KMS-11 (cell line): ENCODE measurements around the gene ZBTB24.
A peak's percentile ranks its signal among the peaks of the same experiment; 100 is the strongest.

Source experiments
- H2AFZ ChIP-seq: fragments of 200-600 bp; sonication (generic); 2 replicates; pipeline ENCODE4 v1.6.1; 2016; ENCODE audit warnings: antibody characterized with exemption, mixed run types, low read depth
- H3K27ac ChIP-seq: fragments of 200-600 bp; sonication (generic); 2 replicates; pipeline ENCODE4 v1.6.1; 2016; ENCODE audit warnings: mild to moderate bottlenecking, mixed run types
- H3K27me3 ChIP-seq: fragments of 200-600 bp; sonication (generic); 2 replicates; pipeline ENCODE4 v1.6.1; 2017; ENCODE audit warnings: mild to moderate bottlenecking, low read depth, mixed run types, moderate library complexity; ENCODE audit not compliant: insufficient read depth
- H3K36me3 ChIP-seq: fragments of 200-600 bp; sonication (generic); 2 replicates; pipeline ENCODE4 v1.6.1; 2017; ENCODE audit warnings: mild to moderate bottlenecking, mixed run types; ENCODE audit not compliant: insufficient read depth
- H3K4me1 ChIP-seq: fragments of 200-600 bp; sonication (generic); 2 replicates; pipeline ENCODE4 v1.6.1; 2016; ENCODE audit warnings: mild to moderate bottlenecking, low read depth, mixed run types; ENCODE audit not compliant: poor library complexity, severe bottlenecking
- H3K4me2 ChIP-seq: fragments of 200-600 bp; sonication (generic); 2 replicates; pipeline ENCODE4 v1.7.0; 2016; ENCODE audit warnings: mild to moderate bottlenecking, mixed run types
- H3K4me3 ChIP-seq: fragments of 200-600 bp; sonication (generic); IDR thresholded peaks from 2 replicates; pipeline ENCODE4 v1.6.1; 2017; ENCODE audit warnings: low read depth, low read length, mixed read lengths; ENCODE audit not compliant: insufficient read depth
- H3K79me2 ChIP-seq: fragments of 200-600 bp; sonication (generic); 2 replicates; pipeline ENCODE4 v1.6.1; 2016; ENCODE audit warnings: low read depth, mixed run types; ENCODE audit not compliant: insufficient read depth
- H3K9ac ChIP-seq: fragments of 200-600 bp; sonication (generic); 2 replicates; pipeline ENCODE4 v1.6.1; 2016; ENCODE audit warnings: mild to moderate bottlenecking, mixed run types
- H4K20me1 ChIP-seq: fragments of 200-600 bp; sonication (generic); 2 replicates; pipeline ENCODE4 v1.6.1; 2016; ENCODE audit warnings: mild to moderate bottlenecking, mixed run types; ENCODE audit not compliant: insufficient read depth
- TF ChIP-seq, protein P1 (sequence below): fragments of 200-600 bp; sonication (generic); conservative IDR thresholded peaks from 2 replicates; pipeline ENCODE4 v1.6.1; 2017; ENCODE audit warnings: low read depth, mild to moderate bottlenecking, antibody characterized with exemption, low read length, moderate library complexity, mixed read lengths

ZBTB24 gene

DNA sequence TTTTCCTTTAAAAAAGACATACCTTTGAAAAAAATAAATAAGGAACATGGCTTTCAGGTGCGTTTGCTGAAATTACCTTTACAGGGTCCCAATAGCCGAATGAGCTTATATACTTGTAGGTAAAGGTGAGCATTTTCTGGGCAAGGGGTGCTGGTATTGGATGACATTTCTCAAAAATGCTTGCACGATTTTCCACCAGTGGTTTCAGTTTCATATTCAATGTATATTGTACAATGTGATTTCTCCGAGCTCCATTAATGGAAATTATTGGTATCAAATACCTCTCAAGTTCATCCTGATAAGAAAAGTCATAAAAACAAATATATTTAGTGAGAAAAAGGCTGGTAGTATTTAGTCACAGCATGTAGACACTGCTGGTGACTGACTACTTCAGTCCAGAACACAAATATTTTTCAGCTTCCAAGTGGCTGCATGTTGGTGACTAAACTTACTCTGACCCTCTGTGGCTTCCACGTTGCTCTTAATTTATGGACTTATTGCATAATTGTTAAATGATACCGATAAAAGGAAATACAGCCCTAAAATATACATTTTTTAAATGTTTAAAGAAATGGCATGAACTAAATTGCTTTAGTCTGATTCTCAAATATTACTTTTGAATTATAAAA, 32.9 kb upstream of the ZBTB24 start:
- no peaks in the 10 kb centered on the region for H3K27me3 ChIP-seq
- H3K36me3 ChIP-seq = no peaks in the 10 kb centered on the region
- H2AFZ ChIP-seq = no peak overlapping the region
- H3K4me3 ChIP-seq = no peak overlapping the region
- peaks cover 6% of the 10 kb centered on the region for H3K4me1 ChIP-seq
- TF ChIP-seq, protein P1, sequence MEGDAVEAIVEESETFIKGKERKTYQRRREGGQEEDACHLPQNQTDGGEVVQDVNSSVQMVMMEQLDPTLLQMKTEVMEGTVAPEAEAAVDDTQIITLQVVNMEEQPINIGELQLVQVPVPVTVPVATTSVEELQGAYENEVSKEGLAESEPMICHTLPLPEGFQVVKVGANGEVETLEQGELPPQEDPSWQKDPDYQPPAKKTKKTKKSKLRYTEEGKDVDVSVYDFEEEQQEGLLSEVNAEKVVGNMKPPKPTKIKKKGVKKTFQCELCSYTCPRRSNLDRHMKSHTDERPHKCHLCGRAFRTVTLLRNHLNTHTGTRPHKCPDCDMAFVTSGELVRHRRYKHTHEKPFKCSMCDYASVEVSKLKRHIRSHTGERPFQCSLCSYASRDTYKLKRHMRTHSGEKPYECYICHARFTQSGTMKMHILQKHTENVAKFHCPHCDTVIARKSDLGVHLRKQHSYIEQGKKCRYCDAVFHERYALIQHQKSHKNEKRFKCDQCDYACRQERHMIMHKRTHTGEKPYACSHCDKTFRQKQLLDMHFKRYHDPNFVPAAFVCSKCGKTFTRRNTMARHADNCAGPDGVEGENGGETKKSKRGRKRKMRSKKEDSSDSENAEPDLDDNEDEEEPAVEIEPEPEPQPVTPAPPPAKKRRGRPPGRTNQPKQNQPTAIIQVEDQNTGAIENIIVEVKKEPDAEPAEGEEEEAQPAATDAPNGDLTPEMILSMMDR = no peak
- H3K27ac ChIP-seq = no peak overlapping the region
- H3K79me2 ChIP-seq = no peaks in the 10 kb centered on the region
- H3K4me2 ChIP-seq = peak overlapping the region; percentile 36; the same call in 1 of the 2 replicates
- no peaks in the 10 kb centered on the region for H4K20me1 ChIP-seq
- H3K9ac ChIP-seq = no peak overlapping the region

DNA sequence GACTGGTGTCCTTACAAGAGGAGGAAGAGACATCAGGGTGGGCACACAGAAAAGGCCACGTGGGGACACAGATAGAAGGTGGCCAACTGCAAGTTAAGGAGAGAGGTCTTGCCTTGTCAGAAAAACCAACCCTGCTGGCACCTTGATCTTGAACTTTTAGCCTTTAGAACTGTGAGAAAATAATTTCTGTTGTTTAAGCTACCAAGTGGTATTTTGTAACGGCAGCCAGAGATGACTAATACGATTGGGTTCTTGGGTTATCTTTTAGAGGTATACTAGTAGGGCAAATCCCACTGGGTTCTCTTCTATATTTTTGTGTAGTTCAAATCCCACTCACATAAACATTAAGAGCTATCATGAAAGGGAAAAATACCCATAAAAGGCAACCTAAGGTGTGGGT, 31.9 kb upstream of the ZBTB24 start:
- Histone ChIP-seq H3K27ac (no peak overlapping the region), H3K4me1 (peaks cover 6% of the 10 kb centered on the region), H2AFZ (no peak overlapping the region), H3K36me3 (no peaks in the 10 kb centered on the region), H3K79me2 (no peaks in the 10 kb centered on the region), H3K4me3 (no peak overlapping the region), H3K27me3 (no peaks in the 10 kb centered on the region), H3K9ac (no peak overlapping the region), H3K4me2 (no peak overlapping the region), H4K20me1 (no peaks in the 10 kb centered on the region)
- TF ChIP-seq, protein P1 = no peak

GRCh38 chr6:109513571-109514071, 30.6 kb upstream of the ZBTB24 start:
- Histone ChIP-seq H3K27ac (no peak overlapping the region), H3K79me2 (no peaks in the 10 kb centered on the region), H3K36me3 (no peaks in the 10 kb centered on the region), H2AFZ (no peak overlapping the region), H3K4me2 (no peak overlapping the region), H3K27me3 (no peaks in the 10 kb centered on the region), H3K9ac (no peak overlapping the region), H4K20me1 (no peaks in the 10 kb centered on the region), H3K4me1 (peaks cover 6% of the 10 kb centered on the region), H3K4me3 (no peak overlapping the region)
- TF ChIP-seq, protein P1 = no peak

DNA sequence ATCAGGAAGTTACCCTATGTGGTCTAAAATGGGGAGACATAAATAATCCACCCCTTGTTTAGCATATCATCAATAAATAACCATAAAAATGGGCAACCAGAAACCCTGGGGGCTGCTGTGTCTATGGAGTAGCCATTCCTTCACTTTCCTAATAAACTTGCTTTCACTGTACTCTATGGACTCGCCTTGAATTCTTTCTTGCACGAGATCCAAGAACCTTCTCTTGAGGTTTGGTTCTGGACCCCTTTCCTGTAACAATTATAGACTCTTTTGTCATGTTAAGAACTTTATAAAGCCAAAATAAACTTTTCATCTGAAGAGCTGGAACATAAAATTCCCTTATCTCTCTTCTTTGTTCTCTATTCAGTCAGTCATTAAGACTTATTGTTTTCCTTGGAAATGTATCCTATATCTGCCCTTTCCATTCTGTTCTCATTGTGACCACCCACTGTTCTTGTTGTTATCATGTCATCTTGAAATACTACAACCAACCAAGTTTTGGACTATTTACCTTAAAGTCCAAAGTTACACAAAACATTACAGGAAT, 29.3 kb upstream of the ZBTB24 start:
- no peak overlapping the region for H3K4me3 ChIP-seq
- no peaks in the 10 kb centered on the region for H3K27me3 ChIP-seq
- H3K4me2 ChIP-seq = no peak overlapping the region
- H3K9ac ChIP-seq = no peak overlapping the region
- no peak overlapping the region for H3K27ac ChIP-seq
- no peaks in the 10 kb centered on the region for H4K20me1 ChIP-seq
- no peaks in the 10 kb centered on the region for H3K79me2 ChIP-seq
- H3K4me1 ChIP-seq = peaks cover 6% of the 10 kb centered on the region
- TF ChIP-seq, protein P1 = no peak
- no peak overlapping the region for H2AFZ ChIP-seq
- no peaks in the 10 kb centered on the region for H3K36me3 ChIP-seq
